ENCODE results near the gene LAMTOR3. TPM values are rescaled to one million over a fixed set of nuclear protein-coding genes. Genes with fewer than 3 reads are reported as not detected.

Gene LAMTOR3, protein sequence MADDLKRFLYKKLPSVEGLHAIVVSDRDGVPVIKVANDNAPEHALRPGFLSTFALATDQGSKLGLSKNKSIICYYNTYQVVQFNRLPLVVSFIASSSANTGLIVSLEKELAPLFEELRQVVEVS
- 10 to 100 TPM; 17.9 to 49.4 (median 25.7) TPM for polyA plus RNA-seq

DNA sequence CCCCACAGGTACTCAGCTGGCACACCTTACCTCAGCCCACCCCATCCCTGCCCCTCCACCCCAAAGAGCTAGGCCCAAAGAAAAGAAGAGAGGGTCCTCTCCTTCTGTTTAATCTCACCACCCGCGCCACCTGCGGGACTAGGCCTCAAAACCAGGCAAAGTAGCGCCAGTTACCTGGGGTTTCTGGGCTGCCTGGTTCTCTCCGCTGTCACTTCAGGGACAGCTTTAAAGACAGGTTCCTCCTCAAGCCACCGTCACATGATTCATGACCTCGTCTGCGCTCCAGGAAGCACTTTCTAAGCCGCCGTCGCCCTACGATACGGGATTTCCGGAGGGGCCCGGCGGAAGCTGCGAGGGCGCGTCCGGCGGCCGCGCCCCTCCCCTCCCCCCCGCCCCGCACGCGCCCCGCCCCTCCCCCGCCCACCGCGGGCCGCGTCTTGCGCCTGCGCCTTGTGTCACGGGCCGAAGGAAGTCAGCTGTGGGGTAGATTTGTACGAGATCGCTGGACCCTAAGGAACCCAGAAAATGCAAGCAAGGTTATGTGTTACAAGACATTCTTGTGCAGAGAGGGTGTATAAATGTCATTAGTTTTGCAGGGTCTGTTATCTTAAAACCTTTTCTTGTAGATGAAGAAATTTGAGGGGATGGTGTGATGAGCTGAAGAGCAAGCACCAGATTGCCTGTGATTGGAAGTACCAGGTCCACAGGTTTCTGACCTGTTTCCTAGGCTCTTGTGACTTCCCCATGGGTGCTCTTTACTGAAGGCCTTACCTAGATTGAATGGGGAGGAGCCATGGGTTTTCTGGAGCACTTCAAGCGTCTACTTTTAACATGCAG lies at the start of gene LAMTOR3:
Gene LAMTOR3, minus strand, starts transcription at position 267 of the 837 bp plus-strand sequence. CDS start 464 bp downstream, outside the sequence.
- 2 to 4% (median 3%) methylated on average over 26 to 40 of the region's 40 CpGs for WGBS, 3 donors
- H3K27ac ChIP-seq (ENCODE audit: low read depth, low read length), result no peak within 1 kb of the TSS

DNA sequence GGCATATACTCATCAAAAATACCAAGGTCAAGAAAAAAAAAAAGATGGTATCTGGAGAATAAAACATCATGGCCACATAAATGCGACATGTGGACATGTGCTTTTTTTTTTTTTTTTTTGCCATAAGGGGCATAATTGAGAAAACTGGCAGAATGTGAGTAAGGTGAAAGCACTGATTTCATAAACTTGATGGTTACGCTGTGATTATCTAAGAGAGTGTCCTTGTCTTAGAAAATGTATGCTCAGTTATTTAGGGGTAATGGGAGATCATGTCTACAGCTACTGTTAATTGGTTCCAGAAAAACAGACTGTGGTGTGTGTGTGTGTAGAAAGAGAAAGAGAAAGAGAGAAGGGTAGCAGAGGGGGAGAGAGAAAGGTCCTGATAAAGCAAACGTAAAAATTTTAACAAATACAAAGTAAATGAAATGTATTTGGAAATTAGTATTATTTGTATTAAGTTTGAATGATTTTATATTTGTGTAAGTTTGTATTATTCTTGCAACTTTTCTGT lies 44.1 kb upstream of the LAMTOR3 start:
- no peak overlapping the region for H3K27ac ChIP-seq (ENCODE audit: low read depth, low read length)
- WGBS, 3 donors, result 95 to 97% (median 97%) methylated on average over 3 of the region's 3 CpGs

DNA sequence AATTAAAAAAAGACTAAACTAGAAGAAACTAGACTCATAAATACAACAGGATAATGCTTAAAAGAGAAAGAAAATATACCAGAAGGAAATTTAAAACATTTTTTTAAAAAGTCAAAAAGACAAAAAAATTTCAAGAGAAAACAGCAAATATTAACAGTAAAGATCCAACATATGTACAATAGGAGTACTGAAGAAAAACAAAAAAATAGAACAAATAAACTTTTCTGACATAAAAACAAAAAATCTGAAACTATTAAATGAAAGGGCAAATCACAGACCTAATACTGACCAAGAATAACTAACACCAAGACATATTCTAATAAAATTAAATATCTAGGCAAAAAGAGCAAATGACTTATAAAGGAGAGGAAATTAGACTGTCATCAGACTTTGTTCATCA lies 40.7 kb upstream of the LAMTOR3 start:
- no peak overlapping the region for H3K27ac ChIP-seq (ENCODE audit: low read depth, low read length)

DNA sequence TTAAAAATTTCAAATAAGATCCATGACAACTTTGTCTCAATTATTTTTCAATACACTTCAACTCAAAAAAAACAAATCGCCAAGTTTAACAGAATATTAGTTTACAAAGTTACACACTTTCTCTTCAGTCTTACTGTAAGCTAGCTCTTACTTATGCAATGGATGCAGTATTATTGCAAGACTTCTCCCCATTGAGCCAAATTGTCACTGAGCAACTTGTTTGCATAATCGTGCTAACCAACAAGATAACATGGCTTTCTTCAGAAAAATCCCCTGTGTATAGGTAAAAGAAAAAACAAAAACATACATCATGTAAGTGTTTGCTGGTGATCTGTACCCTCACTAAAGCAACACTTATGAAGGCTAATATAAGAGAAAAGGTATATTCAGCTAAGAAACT lies 33.3 kb upstream of the LAMTOR3 start:
- no peak overlapping the region for H3K27ac ChIP-seq (ENCODE audit: low read depth, low read length)
- 58 to 65% (median 63%) methylated on average over 2 of the region's 2 CpGs for WGBS, 3 donors

DNA sequence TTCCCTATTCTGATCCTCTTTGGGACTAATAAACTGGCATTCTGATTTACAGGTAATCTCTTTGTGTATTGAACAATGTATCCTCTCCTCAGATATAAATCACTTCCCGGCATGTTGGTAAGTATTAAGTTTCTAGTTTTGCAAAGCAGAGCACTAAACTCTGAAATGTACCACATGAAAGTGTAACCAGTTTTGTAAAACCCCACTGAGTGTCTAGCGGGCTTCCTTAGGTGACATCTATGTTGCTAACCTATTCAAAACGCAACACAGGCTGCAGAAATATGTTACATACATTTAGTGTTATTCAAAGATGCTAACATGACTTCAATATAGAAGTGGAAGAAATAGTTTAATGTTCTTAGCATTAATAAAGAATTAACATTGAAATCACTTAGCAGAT lies 26.9 kb upstream of the LAMTOR3 start:
- H3K27ac ChIP-seq (ENCODE audit: low read depth, low read length), result no peak overlapping the region
- 94 to 96% (median 96%) methylated on average over 3 of the region's 3 CpGs for WGBS, 3 donors

DNA sequence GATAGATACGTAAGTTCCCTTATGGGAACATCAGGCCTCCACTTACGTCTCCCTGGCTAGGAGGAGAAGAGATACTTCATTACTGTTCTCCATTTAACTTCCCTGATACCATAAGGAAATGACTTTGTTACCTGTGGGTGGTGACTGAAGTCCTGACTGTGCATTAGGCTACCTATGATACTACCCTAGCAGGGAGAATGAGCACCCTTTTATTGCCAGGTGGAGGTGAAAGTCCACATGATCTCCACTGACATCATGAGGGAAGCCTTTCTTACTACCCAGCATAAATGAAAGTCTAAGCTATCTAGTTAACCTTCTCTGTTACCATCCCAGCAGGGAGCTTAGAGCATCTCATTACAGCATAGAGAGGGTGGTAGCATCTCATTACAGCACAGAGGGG lies 24.4 kb upstream of the LAMTOR3 start:
- H3K27ac ChIP-seq (ENCODE audit: low read depth, low read length), result no peak overlapping the region
- 97 to 100% (median 98%) methylated on average over 2 of the region's 2 CpGs for WGBS, 3 donors

DNA sequence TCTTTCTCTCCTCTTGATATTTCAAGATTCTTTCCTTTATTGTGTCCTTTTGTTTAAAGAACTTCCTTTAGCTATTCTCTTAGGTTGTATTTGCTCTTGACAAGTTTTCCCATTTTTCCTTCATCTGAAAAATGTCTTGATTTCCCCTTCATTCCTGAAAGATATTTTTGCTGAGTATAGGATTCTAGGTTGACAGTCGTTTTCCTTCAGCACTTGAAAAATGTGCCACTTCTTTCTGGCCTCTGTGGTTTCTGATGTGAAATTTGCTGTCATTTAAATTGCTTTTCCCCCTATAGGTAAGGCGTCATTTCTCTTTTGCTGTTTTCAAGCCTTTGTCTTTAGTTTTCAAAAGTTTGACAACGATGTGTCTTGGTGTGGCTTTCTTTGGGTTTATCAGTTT lies 23.3 kb upstream of the LAMTOR3 start:
- H3K27ac ChIP-seq (ENCODE audit: low read depth, low read length), result no peak overlapping the region
- 97 to 98% (median 98%) methylated on average over 3 of the region's 3 CpGs for WGBS, 3 donors

DNA sequence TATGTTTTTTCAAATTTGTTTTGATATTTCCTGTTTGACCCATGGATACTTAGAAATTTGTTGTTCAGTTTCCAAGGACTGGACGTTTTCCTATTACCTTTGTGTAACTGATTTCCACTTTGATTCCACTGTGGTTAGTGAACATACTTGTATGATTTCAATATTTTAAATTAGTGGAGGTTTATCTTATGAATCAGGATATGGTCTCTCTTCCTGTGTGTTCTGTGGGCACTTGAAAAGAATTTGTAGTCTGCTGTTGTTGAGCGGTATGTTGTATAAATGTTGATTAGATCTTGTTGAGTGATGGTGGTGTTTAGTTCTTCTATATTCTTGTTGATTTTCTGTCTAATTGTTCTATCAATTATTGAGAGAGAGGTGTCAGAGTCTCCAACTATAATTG lies 21.2 kb upstream of the LAMTOR3 start:
- WGBS, 3 donors, result 81 to 91% (median 90%) methylated on average over 2 of the region's 2 CpGs
- no peak overlapping the region for H3K27ac ChIP-seq (ENCODE audit: low read depth, low read length)

DNA sequence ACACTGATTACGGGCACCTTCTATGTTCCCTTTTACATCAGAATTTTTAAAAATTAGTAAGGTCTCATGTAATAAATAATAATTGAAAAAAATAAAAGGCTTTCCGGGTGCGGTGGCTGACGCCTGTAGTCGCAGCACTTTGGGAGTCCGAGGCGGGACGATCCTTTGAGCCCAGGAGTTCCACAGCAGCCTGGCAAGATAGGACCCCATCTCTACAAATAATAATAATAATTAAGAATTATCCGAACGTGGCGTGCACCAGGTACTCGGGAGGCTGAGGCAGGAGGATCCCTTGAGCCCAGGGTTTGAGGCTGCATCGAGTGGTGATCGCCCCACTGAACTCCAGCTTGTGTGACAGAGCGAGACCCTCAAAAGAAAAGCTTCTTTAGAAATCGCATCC lies 771 bp upstream of the LAMTOR3 start:
- 91 to 94% (median 93%) methylated on average over 16 of the region's 16 CpGs for WGBS, 3 donors
- H3K27ac ChIP-seq (ENCODE audit: low read depth, low read length), result no peak overlapping the region

DNA sequence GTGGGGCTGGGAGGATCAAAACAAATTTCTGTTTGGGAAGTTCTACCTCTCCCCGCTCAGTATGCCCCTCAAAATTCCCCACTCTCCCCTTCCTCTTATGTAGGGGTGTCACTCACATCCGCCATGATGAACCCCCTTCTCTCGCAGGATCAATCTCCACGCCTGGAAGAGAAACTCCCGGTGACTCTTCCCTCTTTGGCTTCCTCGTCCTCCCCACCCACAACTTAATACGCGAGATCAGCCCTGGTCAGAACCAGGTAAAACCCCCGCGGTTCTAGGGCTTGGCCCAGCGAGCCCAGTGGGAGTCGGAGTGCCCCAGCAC lies 427 bp downstream of the LAMTOR3 start:
- WGBS, 3 donors, result 0 to 2% (median 2%) methylated on average over 12 of the region's 12 CpGs
- no peak overlapping the region for H3K27ac ChIP-seq (ENCODE audit: low read depth, low read length)

DNA sequence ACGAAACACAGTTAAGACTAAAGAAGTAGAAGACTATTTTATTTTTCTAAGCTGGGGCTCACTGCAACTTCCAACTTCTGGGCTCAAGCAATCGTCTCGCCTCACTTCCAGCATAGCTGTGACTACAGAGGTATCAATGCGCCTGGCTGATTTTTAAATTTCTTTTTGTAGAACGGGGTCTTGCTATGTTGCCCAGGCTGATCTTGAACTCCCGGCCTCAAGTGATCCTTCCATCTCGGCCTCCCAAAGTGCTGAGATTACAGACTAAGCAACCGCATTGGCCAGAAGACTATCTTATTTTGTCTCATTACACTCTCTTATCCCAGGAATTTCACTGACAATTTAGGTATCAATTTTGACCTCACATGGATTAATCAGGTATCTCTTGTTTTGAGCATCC lies 1.2 kb downstream of the LAMTOR3 start:
- 95 to 96% (median 95%) methylated on average over 8 of the region's 8 CpGs for WGBS, 3 donors
- no peak overlapping the region for H3K27ac ChIP-seq (ENCODE audit: low read depth, low read length)

DNA sequence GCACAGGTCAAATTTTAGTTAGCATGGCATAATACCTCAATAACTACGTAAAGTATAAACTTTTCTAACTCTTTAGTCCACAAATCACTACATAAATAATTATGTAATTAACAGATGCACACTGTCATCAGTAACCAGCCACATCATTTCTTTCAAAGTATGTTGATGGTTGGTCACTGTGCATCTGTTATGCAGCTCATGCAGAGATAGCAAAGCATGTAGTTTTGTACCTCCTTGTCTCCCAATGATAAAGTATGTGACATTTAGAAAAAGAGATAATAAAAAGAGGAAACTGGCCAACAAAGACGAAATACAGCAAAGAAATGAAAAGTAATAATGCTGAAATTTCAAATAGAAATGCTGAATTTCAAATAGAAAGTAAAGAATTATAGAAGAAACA lies 2.9 kb downstream of the LAMTOR3 start:
- WGBS, 3 donors, result 72 to 80% (median 77%) methylated on average over 2 of the region's 2 CpGs
- no peak overlapping the region for H3K27ac ChIP-seq (ENCODE audit: low read depth, low read length)

DNA sequence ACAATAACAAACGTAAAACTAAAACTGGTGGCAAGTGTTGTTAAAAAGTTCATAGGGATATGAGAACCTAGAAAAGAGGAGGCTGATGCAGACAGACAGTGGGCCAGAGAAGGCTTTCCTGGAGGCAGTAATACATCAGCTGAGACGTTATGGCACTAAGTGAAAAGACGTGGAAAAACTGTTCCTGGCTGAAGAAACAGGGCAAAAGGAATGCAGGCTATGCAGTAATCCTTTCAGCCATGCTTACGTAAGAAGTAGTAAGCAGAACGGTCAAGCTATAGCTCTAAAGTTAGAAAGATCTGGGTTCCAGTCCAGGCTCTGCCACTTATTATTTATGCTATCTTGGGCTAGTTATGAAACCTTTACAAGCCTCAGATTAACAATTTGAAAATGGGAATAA lies 6.4 kb downstream of the LAMTOR3 start:
- 51 to 64% (median 57%) methylated on average over 5 of the region's 5 CpGs for WGBS, 3 donors
- no peak overlapping the region for H3K27ac ChIP-seq (ENCODE audit: low read depth, low read length)

DNA sequence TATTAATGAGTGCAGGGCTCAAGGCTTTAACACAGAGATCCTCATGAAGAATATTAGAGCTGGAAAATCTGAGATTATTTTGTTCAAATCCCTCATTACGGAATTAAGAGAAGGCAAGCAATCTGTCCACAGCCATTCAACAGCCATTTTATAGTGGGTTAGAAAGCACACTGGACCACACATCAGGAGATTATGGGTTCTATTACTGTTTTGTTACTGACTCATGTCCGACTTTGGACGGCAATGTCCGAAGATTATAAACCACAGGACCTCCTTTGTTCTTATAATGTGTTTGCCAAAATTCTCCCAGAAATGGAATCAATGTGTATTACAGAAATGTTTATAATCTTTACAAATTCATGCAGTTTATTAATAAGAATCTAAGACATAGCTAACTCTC lies 8.1 kb downstream of the LAMTOR3 start:
- H3K27ac ChIP-seq (ENCODE audit: low read depth, low read length), result no peak overlapping the region
- 87 to 91% (median 88%) methylated on average over 4 of the region's 4 CpGs for WGBS, 3 donors

DNA sequence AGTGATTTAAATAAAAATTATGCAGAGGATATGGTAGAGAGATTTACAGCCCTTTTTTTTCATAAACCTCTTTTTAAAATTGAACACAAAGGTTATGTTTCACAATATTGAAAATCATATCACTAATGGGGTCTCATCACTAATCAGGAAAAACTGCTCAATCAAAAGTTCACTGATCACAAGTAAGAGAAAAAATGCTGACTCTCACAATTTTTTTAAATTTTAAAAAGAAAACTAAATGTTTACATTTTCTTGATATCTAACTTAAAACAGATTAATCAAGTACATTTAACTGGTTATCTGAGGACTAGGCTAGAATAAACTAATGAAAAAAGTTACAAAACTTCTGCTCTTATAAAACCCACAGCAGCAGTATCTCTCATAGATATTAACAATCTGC lies 8.5 kb downstream of the LAMTOR3 start:
- H3K27ac ChIP-seq (ENCODE audit: low read depth, low read length), result no peak overlapping the region

DNA sequence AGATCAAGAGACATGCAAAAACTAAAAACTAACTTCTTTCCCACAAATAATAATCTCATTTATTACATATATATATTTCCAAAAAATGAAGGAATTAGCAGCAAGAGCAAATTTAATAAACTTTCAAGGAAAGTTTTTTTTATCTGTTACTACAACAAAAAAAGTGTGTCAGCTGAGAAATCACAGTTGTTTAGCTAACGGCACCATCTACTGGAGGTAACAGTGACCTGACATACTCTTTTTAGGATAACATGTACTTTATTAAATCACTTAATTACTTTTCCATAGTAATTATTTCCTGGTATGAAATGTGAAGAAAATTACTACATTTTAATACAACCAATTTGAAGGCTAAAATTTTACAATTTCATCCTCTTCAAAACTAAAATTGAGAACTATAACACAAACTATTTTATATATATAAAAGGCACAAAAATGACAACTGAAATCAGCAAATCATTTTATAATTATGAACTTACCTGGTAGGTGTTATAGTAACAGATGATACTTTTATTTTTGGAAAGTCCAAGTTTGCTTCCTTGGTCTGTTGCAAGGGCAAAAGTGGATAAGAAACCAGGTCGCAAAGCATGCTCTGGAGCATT lies 9.1 kb downstream of the LAMTOR3 start:
- WGBS, 3 donors, result 68 to 80% (median 75%) methylated on average over 2 of the region's 2 CpGs
- H3K27ac ChIP-seq (ENCODE audit: low read depth, low read length), result no peak overlapping the region

DNA sequence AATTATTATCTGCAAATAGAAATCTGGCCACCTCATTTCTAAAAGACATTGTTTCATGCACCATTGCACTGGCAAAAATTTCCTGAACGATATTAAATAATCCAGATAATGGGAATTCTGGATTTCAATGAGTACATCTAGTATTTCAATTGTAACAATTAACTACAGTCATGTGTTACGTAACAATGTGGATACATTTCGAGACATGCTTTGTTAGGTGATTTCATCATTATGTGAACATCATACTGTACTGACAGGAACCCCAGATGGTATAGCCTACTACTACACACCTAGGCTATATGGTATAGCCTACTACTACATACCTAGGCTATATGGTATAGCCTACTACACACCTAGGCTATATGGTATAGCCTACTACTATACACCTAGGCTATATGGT lies 14.8 kb downstream of the LAMTOR3 start:
- no peak overlapping the region for H3K27ac ChIP-seq (ENCODE audit: low read depth, low read length)
- 74 to 89% (median 85%) methylated on average over 3 of the region's 3 CpGs for WGBS, 3 donors

DNA sequence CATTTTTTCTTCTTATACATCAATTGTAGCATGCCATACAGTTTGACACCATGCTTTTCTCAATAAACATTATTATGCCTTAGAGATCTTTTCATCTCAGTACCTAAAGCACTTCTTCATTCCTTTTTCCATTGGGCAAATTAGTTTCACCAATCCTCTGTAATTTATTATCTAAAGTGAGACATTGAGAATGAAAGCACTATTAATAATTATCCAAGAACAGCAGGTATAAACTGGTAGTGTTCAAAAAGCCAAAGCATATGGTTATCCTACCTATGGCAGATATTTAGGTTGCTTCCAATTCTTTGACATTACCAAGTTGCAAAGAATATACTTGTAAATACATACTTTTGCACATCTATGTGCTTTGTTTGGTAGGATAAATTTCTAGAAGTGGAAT lies 15.6 kb downstream of the LAMTOR3 start:
- H3K27ac ChIP-seq (ENCODE audit: low read depth, low read length), result no peak overlapping the region

DNA sequence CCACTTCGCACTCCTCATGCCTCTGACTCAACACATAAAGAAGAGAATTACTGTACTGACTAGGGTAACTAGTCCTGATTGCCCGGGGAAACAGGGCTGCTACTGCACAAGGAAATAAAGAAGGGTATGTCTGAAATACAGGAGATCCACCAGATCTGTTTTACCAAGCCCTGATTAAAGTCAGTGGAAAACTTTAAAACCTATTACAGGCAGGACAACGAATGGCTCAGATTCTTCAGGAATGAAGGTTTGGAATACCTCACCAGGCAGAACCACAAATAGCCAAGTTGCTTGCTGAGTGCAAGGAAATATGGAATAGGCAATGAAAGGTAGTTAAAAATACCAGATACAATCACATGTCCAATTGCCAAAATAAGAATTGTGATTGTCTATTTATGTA lies 17.3 kb downstream of the LAMTOR3 start:
- no peak overlapping the region for H3K27ac ChIP-seq (ENCODE audit: low read depth, low read length)

DNA sequence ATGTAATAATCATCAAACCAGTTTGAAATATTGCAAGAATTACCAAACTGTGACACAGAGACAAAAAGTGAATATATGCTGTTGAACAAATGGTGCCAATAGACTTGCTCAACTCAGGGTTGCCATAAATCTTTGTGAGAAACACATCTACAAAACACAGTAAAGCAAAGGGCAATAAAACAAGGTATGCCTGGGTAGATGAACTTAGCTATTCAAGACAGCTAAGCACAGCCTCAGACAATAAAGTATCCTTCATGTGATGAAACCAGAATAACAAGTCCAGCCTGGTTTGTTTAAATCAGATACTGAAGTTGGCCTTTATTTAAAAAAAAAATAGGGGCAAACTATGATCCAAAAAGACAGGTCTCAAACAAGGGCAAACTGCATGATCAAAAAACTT lies 19.2 kb downstream of the LAMTOR3 start:
- no peak overlapping the region for H3K27ac ChIP-seq (ENCODE audit: low read depth, low read length)

More for the DNA sequence above, 17.3 kb downstream of the LAMTOR3 start:
- WGBS, 3 donors, result 90 to 96% (median 92%) methylated on average over 3 of the region's 3 CpGs

Data from adipose tissue (tissue), 3 donors.